ENCODE data around the gene BAIAP3.

Gene BAIAP3

GRCh38 chr16:1398351-1398750, 64.9 kb downstream of the BAIAP3 start:
- no peaks in the 10 kb centered on the region for H3F3A ChIP-seq (ENCODE audit: control insufficient read depth, insufficient read depth)
- no peaks in the 10 kb centered on the region for H3K36me3 ChIP-seq (ENCODE audit: control insufficient read depth, low read length)
- no peak for TF ChIP-seq EZH2phosphoT487 (IDR thresholded peaks at IDR 0.05; ENCODE audit: borderline replicate concordance, low read length)
- no peak for TF ChIP-seq CTCF (IDR thresholded peaks at IDR 0.05; ENCODE audit: low read depth, low read length, poor library complexity, severe bottlenecking)
- H3K4me2 ChIP-seq (ENCODE audit: low read length), result no peak overlapping the region
- no peak overlapping the region for H3K27ac ChIP-seq (ENCODE audit: low read depth, low read length)
- H3K4me1 ChIP-seq (ENCODE audit: control insufficient read depth, low read length), result no peaks in the 10 kb centered on the region
- H3K27me3 ChIP-seq (ENCODE audit: control insufficient read depth, low read length), result no peaks in the 10 kb centered on the region
- H3K9me2 ChIP-seq (replicated peaks; ENCODE audit: control insufficient read depth, low read length), result no peaks in the 10 kb centered on the region
- no peaks in the 10 kb centered on the region for H3K79me2 ChIP-seq (ENCODE audit: control insufficient read depth, low read length)
- no peaks in the 10 kb centered on the region for H3K9me3 ChIP-seq (ENCODE audit: control insufficient read depth, insufficient read depth, low read length)
- H4K20me1 ChIP-seq (ENCODE audit: control insufficient read depth, insufficient read depth, low read depth, low read length), result no peaks in the 10 kb centered on the region
- no peak overlapping the region for H3K4me3 ChIP-seq (ENCODE audit: low read length)

Data from DOHH2 (cell line).